H9 (cell line): ENCODE data around the gene BANP. TPM values are rescaled to one million over a fixed set of nuclear protein-coding genes. Genes with fewer than 3 reads are reported as not detected.

Experiments
- DNase-seq: peaks from one replicate; pipeline ENCODE4 v3.0.0-alpha.2; 2017
- H2AFZ ChIP-seq: one replicate; pipeline ENCODE4 v1.6.1; 2013; ENCODE audit warnings: mild to moderate bottlenecking, low read length, control low read depth, moderate library complexity
- H2AK5ac ChIP-seq: 2 replicates; pipeline ENCODE4 v1.6.1; 2013; ENCODE audit warnings: low read length, control low read depth, mixed read lengths; ENCODE audit not compliant: insufficient read length
- H2BK120ac ChIP-seq: one replicate; pipeline ENCODE4 v1.6.1; 2013; ENCODE audit warnings: low read depth, mild to moderate bottlenecking, low read length, control low read depth, inconsistent platforms; ENCODE audit not compliant: poor library complexity, severe bottlenecking
- H2BK12ac ChIP-seq: 2 replicates; pipeline ENCODE4 v1.6.1; 2013; ENCODE audit warnings: low read length, control low read depth, mixed read lengths, low read depth; ENCODE audit not compliant: insufficient read length
- H2BK15ac ChIP-seq: 2 replicates; pipeline ENCODE4 v1.6.1; 2013; ENCODE audit warnings: low read depth, low read length, control low read depth
- H2BK20ac ChIP-seq: one replicate; pipeline ENCODE4 v1.6.1; 2013; ENCODE audit warnings: low read depth, mild to moderate bottlenecking, low read length, control low read depth, inconsistent platforms; ENCODE audit not compliant: poor library complexity, severe bottlenecking
- H2BK5ac ChIP-seq: 2 replicates; pipeline ENCODE4 v1.6.1; 2013; ENCODE audit warnings: low read length, control low read depth, mixed read lengths; ENCODE audit not compliant: insufficient read length
- H3K14ac ChIP-seq: 2 replicates; pipeline ENCODE4 v1.6.1; 2013; ENCODE audit warnings: low read length, control low read depth; ENCODE audit not compliant: insufficient read depth
- H3K18ac ChIP-seq: 2 replicates; pipeline ENCODE4 v1.6.1; 2013; ENCODE audit warnings: low read depth, mild to moderate bottlenecking, mixed read lengths, low read length, control low read depth; ENCODE audit not compliant: insufficient read length
- H3K23ac ChIP-seq: 2 replicates; pipeline ENCODE4 v1.6.1; 2013; ENCODE audit warnings: low read length, control low read depth, mixed read lengths, low read depth; ENCODE audit not compliant: insufficient read length
- H3K23me2 ChIP-seq: 2 replicates; pipeline ENCODE4 v1.6.1; 2013; ENCODE audit warnings: low read depth, mild to moderate bottlenecking, mixed read lengths, low read length, control low read depth; ENCODE audit not compliant: insufficient read length, poor library complexity, severe bottlenecking
- H3K27ac ChIP-seq: 2 replicates; pipeline ENCODE4 v1.5.1; 2013; ENCODE audit warnings: low read length, control low read depth, mixed read lengths, low read depth; ENCODE audit not compliant: insufficient read length
- H3K27me3 ChIP-seq: 2 replicates; pipeline ENCODE4 v1.6.1; 2013; ENCODE audit warnings: low read length, control low read depth, inconsistent platforms; ENCODE audit not compliant: insufficient read depth
- H3K4ac ChIP-seq: 2 replicates; pipeline ENCODE4 v1.6.1; 2013; ENCODE audit warnings: low read depth, mild to moderate bottlenecking, control low read depth, inconsistent platforms, low read length, moderate library complexity
- H3K4me1 ChIP-seq: 2 replicates; pipeline ENCODE4 v1.6.1; 2013; ENCODE audit warnings: low read length, control low read depth, inconsistent platforms; ENCODE audit not compliant: insufficient read depth
- H3K4me2 ChIP-seq: 2 replicates; pipeline ENCODE4 v1.6.1; 2013; ENCODE audit warnings: low read length, control low read depth, mixed read lengths; ENCODE audit not compliant: insufficient read length, insufficient read depth
- H3K56ac ChIP-seq: 2 replicates; pipeline ENCODE4 v1.6.1; 2013; ENCODE audit warnings: low read depth, mild to moderate bottlenecking, mixed read lengths, low read length, control low read depth; ENCODE audit not compliant: insufficient read length
- H3K79me1 ChIP-seq: 2 replicates; pipeline ENCODE4 v1.6.1; 2013; ENCODE audit warnings: low read depth, mild to moderate bottlenecking, moderate library complexity, low read length, control low read depth, inconsistent platforms; ENCODE audit not compliant: insufficient read depth, poor library complexity, severe bottlenecking
- H3K79me2 ChIP-seq: 2 replicates; pipeline ENCODE4 v1.6.1; 2013; ENCODE audit warnings: low read length, control low read depth, inconsistent platforms; ENCODE audit not compliant: insufficient read depth
- H3K9ac ChIP-seq: 2 replicates; pipeline ENCODE4 v1.6.1; 2013; ENCODE audit warnings: low read length, control low read depth, mixed read lengths; ENCODE audit not compliant: insufficient read length; ENCODE audit errors: extremely low read depth
- H3K9me3 ChIP-seq: one replicate; pipeline ENCODE4 v1.6.1; 2013; ENCODE audit warnings: low read depth, low read length, inconsistent platforms; ENCODE audit not compliant: control insufficient read depth
- H3T11ph ChIP-seq: one replicate; pipeline ENCODE4 v1.6.1; 2013; ENCODE audit warnings: mild to moderate bottlenecking, low read length, control low read depth, inconsistent platforms
- H4K20me1 ChIP-seq: one replicate; pipeline ENCODE4 v1.6.1; 2013; ENCODE audit not compliant: control insufficient read depth, insufficient read length, insufficient read depth
- H4K5ac ChIP-seq: 2 replicates; pipeline ENCODE4 v1.6.1; 2013; ENCODE audit warnings: low read depth, mild to moderate bottlenecking, mixed read lengths, low read length, control low read depth; ENCODE audit not compliant: insufficient read length
- H4K8ac ChIP-seq: replicated peaks from 2 replicates; pipeline ENCODE4 v1.6.1; 2013; ENCODE audit warnings: low read length, control low read depth, mixed read lengths, low read depth; ENCODE audit not compliant: insufficient read length
- H4K91ac ChIP-seq: 2 replicates; pipeline ENCODE4 v1.6.1; 2013; ENCODE audit warnings: low read depth, mild to moderate bottlenecking, moderate library complexity, mixed read lengths, low read length, control low read depth; ENCODE audit not compliant: insufficient read length
- H3K27ac Mint-ChIP-seq, 3 experiments: 2 replicates in 2 of 3; 3 replicates in 1 of 3; pipeline ENCODE4 v1.8.0; 2020 to 2021; ENCODE audit warnings: mixed read lengths in 3 of 3, mild to moderate bottlenecking in 1 of 3, moderate library complexity in 1 of 3
- H3K27me3 Mint-ChIP-seq: 2 replicates; pipeline ENCODE4 v1.8.0; 2021; ENCODE audit warnings: low read depth, mild to moderate bottlenecking, moderate library complexity, mixed read lengths
- H3K36me3 Mint-ChIP-seq, 3 experiments: 2 replicates in 2 of 3; 3 replicates in 1 of 3; pipeline ENCODE4 v1.8.0; 2020 to 2021; ENCODE audit warnings: low read depth in 3 of 3, mixed read lengths in 3 of 3; ENCODE audit not compliant: insufficient read depth in 1 of 3
- H3K4me1 Mint-ChIP-seq, 2 experiments: 2 replicates each; pipeline ENCODE4 v1.8.0; 2020; ENCODE audit warnings: mixed read lengths in 2 of 2
- H3K4me3 Mint-ChIP-seq, 2 experiments: 2 replicates in 1 of 2; 3 replicates in 1 of 2; pipeline ENCODE4 v1.8.0; 2020 to 2021; ENCODE audit warnings: mild to moderate bottlenecking in 2 of 2, mixed read lengths in 2 of 2, moderate library complexity in 1 of 2
- H3K9me3 Mint-ChIP-seq, 2 experiments: 2 replicates in 1 of 2; 3 replicates in 1 of 2; pipeline ENCODE4 v1.8.0; 2020; ENCODE audit warnings: mild to moderate bottlenecking in 2 of 2, mixed read lengths in 2 of 2, moderate library complexity in 1 of 2
- CTCF ChIP-seq: fragments of 200-600 bp; sonication (generic); conservative IDR thresholded peaks from 3 replicates; pipeline ENCODE4 v1.8.0; 2021; ENCODE audit warnings: antibody characterized with exemption, mild to moderate bottlenecking
- WGBS: extraction: QIAGEN DNeasy Blood & Tissue Kit; methylation state at CpG from one replicate; pipeline ENCODE4 v1.1.7; 2013; ENCODE audit warnings: missing lambda C conversion rate, low lambda C conversion rate, mixed read lengths; ENCODE audit not compliant: insufficient read length; ENCODE audit errors: extremely low coverage; 5-methylcytosine and 5-hydroxymethylcytosine counted together
- total RNA-seq: library from RNA; stranded (reverse); gene quantifications from 2 replicates; pipeline ENCODE4 v1.2.1, GENCODE V29; 2021

The BANP gene
- total RNA-seq, 1 experiment from 2014 or later: 24.9 TPM

GRCh38 chr16:87957296-87958094 is 6.3 kb downstream of the BANP start:
- H4K5ac ChIP-seq: no peak overlapping the region
- Mint-ChIP-seq H3K36me3 (peaks cover 14 to 34% (median 25%) of the 10 kb centered on the region in 3 experiments; a peak in 6 of 7 replicates), H3K27ac (peak overlapping the region; percentile 88 to 96 (median 89); a peak in 6 of 7 replicates), H3K4me1 (peaks cover 39 to 40% of the 10 kb centered on the region in 2 experiments), H3K4me3 (no peak overlapping the region), H3K27me3 (no peaks in the 10 kb centered on the region; the same call in none of the 2 replicates), H3K9me3 (no peaks in the 10 kb centered on the region)
- H3K4me2 ChIP-seq: no peak overlapping the region
- H3K79me2 ChIP-seq: peaks cover 17% of the 10 kb centered on the region; the same call in 1 of the 2 replicates
- H3T11ph ChIP-seq: no peak overlapping the region
- TF ChIP-seq CTCF: no peak
- H2BK5ac ChIP-seq: no peak overlapping the region
- H3K4me1 ChIP-seq: no peaks in the 10 kb centered on the region
- H4K8ac ChIP-seq: no peak overlapping the region
- WGBS: no CpG with 5 or more reads among the region's 34 CpGs
- no peak overlapping the region for H3K4ac ChIP-seq
- H2BK15ac ChIP-seq: no peak overlapping the region
- no peak overlapping the region for H2BK12ac ChIP-seq
- no peak overlapping the region; the same call in 1 of the 2 replicates for H3K14ac ChIP-seq
- H3K79me1 ChIP-seq: peaks cover 16% of the 10 kb centered on the region
- H3K23me2 ChIP-seq: peaks cover under 1% of the 10 kb centered on the region
- no peak for DNase-seq
- H2AFZ ChIP-seq: no peak overlapping the region
- no peak overlapping the region for H3K9ac ChIP-seq
- H3K18ac ChIP-seq: no peak overlapping the region
- no peaks in the 10 kb centered on the region for H4K20me1 ChIP-seq
- H2BK20ac ChIP-seq: no peak overlapping the region
- no peak overlapping the region for H3K56ac ChIP-seq
- H2BK120ac ChIP-seq: no peak overlapping the region
- H4K91ac ChIP-seq: no peak overlapping the region
- H2AK5ac ChIP-seq: no peak overlapping the region
- H3K9me3 ChIP-seq: no peaks in the 10 kb centered on the region
- no peak overlapping the region for H3K27ac ChIP-seq
- no peak overlapping the region for H3K23ac ChIP-seq
- no peaks in the 10 kb centered on the region for H3K27me3 ChIP-seq
